ENCODE results near the gene GPR160. TPM values are rescaled to one million over a fixed set of nuclear protein-coding genes. Genes with fewer than 3 reads are reported as not detected.

Gene GPR160
- total RNA-seq, 1 donor from 2014 or later = 0.45 TPM

- no peak overlapping the region for H3K4me3 Mint-ChIP-seq
- no peak for DNase-seq (ENCODE audit: low spot score in 2 of 2, unreplicated experiment in 2 of 2)
- no peak overlapping the region for H3K27ac Mint-ChIP-seq
- H3K36me3 Mint-ChIP-seq = no peaks in the 10 kb centered on the region
- H3K4me1 Mint-ChIP-seq = no peaks in the 10 kb centered on the region
- no peaks in the 10 kb centered on the region for H3K27me3 Mint-ChIP-seq (ENCODE audit: low read depth)
- TF ChIP-seq CTCF (IDR thresholded peaks at IDR 0.05; ENCODE audit: unreplicated experiment) = no peak
- H3K9me3 Mint-ChIP-seq = peaks cover 5% of the 10 kb centered on the region
These were observed 26.3 kb downstream of the GPR160 start for GRCh38 chr3:170064108-170064507.

GRCh38 chr3:170075441-170076091, 37.8 kb downstream of the GPR160 start:
- H3K9me3 Mint-ChIP-seq = peaks cover 16% of the 10 kb centered on the region
- no peak overlapping the region for H3K4me3 Mint-ChIP-seq
- peaks cover 16% of the 10 kb centered on the region for H3K36me3 Mint-ChIP-seq
- no peak for TF ChIP-seq CTCF (IDR thresholded peaks at IDR 0.05; ENCODE audit: unreplicated experiment)
- DNase-seq (ENCODE audit: low spot score in 2 of 2, unreplicated experiment in 2 of 2) = no peak
- no peaks in the 10 kb centered on the region for H3K27me3 Mint-ChIP-seq (ENCODE audit: low read depth)
- H3K27ac Mint-ChIP-seq = no peak overlapping the region
- peaks cover 10% of the 10 kb centered on the region for H3K4me1 Mint-ChIP-seq

DNA sequence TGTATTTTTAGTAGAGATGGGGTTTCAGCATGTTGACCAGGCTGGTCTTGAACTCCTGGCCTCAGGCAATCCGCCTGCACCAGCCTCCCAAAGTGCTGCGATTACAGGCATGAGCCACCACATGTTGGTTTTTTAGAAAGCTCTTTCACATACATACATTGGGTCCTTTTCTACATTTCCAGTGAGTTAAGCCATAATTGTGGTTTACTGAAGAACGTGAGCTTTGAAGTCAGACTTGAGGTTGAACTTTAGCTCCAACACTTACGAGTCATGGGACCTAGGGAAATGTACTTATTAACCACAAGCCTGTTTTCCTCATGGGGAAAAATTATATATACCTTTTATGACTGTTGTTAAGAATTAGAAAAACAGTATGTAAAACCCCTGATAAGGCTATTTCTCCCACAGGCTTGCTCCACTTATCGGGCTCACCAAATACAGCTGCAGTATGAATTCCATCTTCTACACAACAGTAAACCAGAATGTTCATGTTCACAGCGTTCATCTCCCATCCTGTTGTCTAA, 39.0 kb downstream of the GPR160 start:
- Mint-ChIP-seq H3K27me3 (ENCODE audit: low read depth) (no peaks in the 10 kb centered on the region), H3K9me3 (peaks cover 16% of the 10 kb centered on the region), H3K36me3 (peaks cover 24% of the 10 kb centered on the region), H3K4me1 (peaks cover 10% of the 10 kb centered on the region), H3K27ac (no peak overlapping the region), H3K4me3 (no peak overlapping the region)
- DNase-seq (ENCODE audit: low spot score in 2 of 2, unreplicated experiment in 2 of 2) = no peak
- no peak for TF ChIP-seq CTCF (IDR thresholded peaks at IDR 0.05; ENCODE audit: unreplicated experiment)

DNA sequence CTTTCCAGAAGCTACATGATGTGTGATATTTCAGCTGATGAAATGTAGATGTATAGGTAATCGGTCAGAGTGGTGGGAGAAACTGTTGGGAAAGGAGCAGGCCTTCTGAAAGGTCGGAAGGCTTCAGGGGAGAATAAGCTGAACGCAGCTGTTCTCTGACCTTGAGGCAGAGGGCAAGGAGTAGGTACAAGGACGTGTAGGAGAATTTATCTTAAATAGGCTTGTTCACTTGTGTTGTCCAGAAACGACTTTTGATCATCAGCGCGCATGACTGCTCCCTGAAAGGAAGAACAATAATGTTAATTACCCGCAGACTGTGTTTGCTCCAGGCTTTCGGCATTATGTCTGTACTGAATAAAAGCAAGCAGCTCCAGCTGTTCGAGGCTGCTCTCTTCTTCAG, 39.6 kb downstream of the GPR160 start:
- Mint-ChIP-seq H3K4me3 (no peak overlapping the region), H3K27ac (no peak overlapping the region), H3K27me3 (ENCODE audit: low read depth) (no peaks in the 10 kb centered on the region), H3K4me1 (peaks cover 10% of the 10 kb centered on the region), H3K9me3 (peaks cover 17% of the 10 kb centered on the region), H3K36me3 (peaks cover 30% of the 10 kb centered on the region)
- no peak for DNase-seq (ENCODE audit: low spot score in 2 of 2, unreplicated experiment in 2 of 2)
- no peak for TF ChIP-seq CTCF (IDR thresholded peaks at IDR 0.05; ENCODE audit: unreplicated experiment)

- peaks cover 8% of the 10 kb centered on the region for H3K9me3 Mint-ChIP-seq
- no peak for TF ChIP-seq CTCF (IDR thresholded peaks at IDR 0.05; ENCODE audit: unreplicated experiment)
- no peak overlapping the region for H3K4me3 Mint-ChIP-seq
- peaks cover 30% of the 10 kb centered on the region for H3K36me3 Mint-ChIP-seq
- H3K27me3 Mint-ChIP-seq (ENCODE audit: low read depth) = no peaks in the 10 kb centered on the region
- no peak overlapping the region for H3K27ac Mint-ChIP-seq
- no peak for DNase-seq (ENCODE audit: low spot score in 2 of 2, unreplicated experiment in 2 of 2)
- H3K4me1 Mint-ChIP-seq = peaks cover 10% of the 10 kb centered on the region
These were observed 41.0 kb downstream of the GPR160 start for GRCh38 chr3:170078620-170079281.
